ENCODE results near the gene FAH.

GRCh38 chr15:80169768-80170357, 17.1 kb downstream of the FAH start:
- TF ChIP-seq, protein P1, sequence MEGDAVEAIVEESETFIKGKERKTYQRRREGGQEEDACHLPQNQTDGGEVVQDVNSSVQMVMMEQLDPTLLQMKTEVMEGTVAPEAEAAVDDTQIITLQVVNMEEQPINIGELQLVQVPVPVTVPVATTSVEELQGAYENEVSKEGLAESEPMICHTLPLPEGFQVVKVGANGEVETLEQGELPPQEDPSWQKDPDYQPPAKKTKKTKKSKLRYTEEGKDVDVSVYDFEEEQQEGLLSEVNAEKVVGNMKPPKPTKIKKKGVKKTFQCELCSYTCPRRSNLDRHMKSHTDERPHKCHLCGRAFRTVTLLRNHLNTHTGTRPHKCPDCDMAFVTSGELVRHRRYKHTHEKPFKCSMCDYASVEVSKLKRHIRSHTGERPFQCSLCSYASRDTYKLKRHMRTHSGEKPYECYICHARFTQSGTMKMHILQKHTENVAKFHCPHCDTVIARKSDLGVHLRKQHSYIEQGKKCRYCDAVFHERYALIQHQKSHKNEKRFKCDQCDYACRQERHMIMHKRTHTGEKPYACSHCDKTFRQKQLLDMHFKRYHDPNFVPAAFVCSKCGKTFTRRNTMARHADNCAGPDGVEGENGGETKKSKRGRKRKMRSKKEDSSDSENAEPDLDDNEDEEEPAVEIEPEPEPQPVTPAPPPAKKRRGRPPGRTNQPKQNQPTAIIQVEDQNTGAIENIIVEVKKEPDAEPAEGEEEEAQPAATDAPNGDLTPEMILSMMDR (IDR thresholded peaks at IDR 0.05; ENCODE audit: low read depth, low read length, poor library complexity, severe bottlenecking) = no peak
- no peak for TF ChIP-seq EZH2phosphoT487 (IDR thresholded peaks at IDR 0.05; ENCODE audit: borderline replicate concordance, low read length)

All from DOHH2 (cell line).